NCI-H510A (cell line): ENCODE data around the gene SPDEF.

Experiments
- DNase-seq: peaks from one replicate; lab custom pipeline; 2025; lab: John Stamatoyannopoulos, UW

The SPDEF gene

GRCh38 chr6:34514593-34515472 is 41.3 kb downstream of the SPDEF start:
- no peak for DNase-seq

GRCh38 chr6:34514112-34514511 is 42.0 kb downstream of the SPDEF start:
- no peak for DNase-seq

DNA sequence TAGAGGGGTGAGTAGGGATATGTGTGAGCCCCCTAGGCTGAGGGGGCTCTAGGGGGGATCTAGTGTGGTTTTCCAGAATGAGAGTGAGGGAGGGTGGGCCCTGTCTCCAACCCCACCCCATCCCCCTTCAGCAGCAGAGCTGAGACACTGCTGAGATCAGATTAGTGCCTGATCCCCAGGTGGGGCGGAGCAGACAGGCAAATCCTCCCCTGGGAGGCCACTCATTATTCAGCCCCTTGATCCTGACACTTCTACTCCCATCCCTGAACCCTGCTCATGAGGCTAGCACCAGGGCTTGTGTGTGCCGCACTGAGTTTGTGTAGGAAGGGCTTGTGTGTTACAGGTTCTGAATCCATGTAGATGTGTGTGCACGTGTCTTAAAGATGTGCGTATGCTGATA is 42.5 kb downstream of the SPDEF start:
- DNase-seq: no peak

DNA sequence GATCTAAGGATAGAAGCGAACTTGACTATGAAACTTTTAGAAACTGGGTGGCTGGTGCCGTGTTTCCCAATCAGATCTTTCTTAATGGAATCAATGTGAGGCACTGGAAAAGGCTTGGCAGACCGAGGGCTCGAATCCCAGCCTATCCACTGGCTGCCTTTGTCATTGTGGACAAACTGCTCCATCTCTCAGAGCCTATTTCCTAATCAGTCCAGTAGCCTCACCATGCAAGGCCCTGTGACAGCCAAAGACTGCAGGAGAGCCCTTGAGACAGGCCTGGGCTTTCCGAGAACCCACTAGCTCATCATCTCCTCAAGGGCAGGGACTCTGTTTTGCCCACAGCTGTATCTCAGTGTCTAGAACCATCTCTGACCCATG is 43.4 kb downstream of the SPDEF start:
- DNase-seq: no peak

DNA sequence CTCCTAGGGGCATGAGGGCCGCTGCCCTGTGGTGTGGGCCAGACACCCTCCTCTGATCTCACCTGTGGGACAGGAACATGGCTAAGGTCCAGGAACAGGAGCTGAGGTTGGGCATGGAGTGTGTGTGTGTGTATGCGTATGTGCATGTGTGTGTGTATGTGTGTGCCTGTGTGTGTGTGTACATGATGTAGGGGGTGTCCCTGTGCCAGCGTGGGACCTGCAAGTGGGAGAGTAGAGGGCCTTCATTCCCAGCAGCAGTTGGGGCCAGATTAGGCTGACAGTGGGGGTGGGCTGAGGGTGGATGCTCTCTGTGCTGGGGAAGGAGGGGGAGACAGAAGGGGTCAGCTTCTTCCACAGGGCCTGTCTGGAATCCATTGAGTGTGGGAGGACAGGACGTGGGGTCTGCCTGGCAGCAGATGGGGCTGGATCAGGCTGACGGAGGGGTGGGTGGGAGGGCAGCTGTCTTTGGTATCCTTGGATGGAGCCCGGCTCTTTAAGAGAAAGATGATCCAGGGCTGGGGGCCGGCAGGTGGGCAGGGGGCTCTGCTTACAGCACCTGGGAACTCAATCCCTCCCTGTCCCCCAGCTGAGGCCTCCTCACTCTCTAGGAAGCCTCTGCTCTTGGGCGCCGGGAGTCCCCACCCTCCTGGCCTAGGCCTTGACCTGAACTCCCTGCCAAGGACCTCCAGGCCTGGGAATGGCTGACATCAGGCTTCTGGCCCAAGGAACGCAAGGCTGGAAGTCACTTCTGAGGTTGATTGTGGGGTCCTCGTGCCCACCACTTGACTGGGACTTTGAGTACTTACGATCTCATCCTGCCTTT is 44.0 kb downstream of the SPDEF start:
- DNase-seq: no peak

GRCh38 chr6:34511214-34511914 is 44.8 kb downstream of the SPDEF start:
- no peak for DNase-seq

- DNase-seq: no peak
Measured at GRCh38 chr6:34510299-34510698, 45.8 kb downstream of the SPDEF start.

DNA sequence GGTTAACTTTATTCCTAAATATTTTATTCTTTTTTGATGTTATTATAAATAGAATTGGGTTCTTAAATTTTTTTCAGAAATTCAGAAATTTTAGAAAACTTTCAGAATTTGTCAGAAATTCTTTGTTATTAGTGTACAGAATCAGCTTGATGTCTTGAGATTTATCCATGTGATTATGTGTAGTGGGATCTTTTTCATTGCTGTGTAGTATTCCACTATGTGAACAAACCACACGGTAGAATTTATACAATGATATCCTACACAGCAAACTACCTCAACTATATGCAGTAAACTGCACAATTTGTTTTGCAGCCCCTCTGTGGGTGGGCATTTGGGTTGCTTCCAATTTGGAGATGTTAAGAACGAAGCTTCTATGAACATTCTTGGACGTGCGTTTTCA is 46.3 kb downstream of the SPDEF start:
- DNase-seq: no peak

DNA sequence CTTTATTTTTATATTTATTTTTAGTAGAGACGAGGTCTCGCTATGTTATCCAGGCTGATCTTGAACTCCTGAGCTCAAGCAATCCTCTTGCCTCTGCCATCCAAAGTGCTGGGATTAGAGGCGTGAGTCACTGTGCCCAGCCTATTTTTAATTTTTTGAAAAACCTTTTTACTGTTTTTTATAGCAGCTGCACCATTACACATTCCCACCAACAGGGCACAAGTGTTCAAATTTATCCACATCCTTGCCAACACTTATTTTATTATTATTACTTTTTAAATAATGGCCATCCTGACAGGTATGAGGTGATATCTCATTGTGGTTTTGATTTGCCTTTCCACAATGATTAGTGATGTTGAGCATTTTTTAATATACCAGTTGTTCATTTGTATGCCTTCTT is 47.7 kb downstream of the SPDEF start:
- DNase-seq: no peak

GRCh38 chr6:34506718-34507117 is 49.4 kb downstream of the SPDEF start:
- DNase-seq: no peak

DNA sequence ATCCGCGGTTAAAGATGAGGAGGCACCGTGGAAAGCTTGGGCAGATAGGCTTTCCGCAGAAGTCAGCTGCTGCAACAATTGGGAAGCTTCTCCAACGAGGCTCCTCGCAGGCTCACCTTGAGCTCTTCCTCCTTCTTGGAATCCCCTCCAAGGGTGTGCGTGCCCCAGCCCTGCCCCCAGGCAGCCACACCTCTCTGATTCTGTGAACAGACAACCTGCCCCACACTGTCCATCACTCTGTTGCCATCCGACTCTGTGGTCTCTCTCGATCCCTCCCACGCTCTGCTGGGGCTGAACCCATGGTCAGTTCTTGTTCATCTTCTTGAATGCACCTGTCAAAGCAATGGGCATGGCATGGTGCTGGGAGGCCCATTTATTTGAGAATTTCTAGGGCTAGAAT is 58.7 kb downstream of the SPDEF start:
- no peak for DNase-seq

DNA sequence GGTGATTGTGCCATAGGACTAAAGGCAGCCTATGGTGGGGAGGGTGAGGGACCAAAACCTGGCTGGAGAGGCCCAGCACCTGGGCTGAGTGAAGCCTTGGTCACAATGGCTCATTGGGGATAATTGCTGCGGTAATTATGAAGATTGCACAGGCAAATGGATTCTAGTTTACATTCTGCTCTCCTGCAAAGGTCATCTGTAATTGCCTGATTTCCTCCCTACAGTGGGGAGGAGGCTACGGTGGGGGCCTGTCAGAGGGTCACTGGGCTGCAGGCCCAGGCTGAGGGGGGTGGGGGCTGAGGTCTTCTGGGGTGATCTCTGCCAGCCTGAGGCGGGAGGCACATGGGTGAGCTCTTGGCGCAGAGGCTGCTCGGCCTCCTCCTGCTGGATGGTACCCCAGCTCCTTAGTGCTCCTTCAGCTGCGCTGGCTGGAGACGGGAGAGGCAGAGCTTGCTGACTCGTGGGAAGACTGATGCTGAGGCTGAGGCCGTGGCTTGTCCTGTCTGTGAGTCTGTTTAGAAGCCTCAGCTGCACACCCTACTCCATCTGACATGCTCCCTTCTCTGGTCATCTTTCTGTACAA is 59.9 kb downstream of the SPDEF start:
- no peak for DNase-seq

- DNase-seq: no peak
Measured at GRCh38 chr6:34494973-34495372, 61.2 kb downstream of the SPDEF start.

- no peak for DNase-seq
Measured at GRCh38 chr6:34493344-34493743, 62.8 kb downstream of the SPDEF start.

DNA sequence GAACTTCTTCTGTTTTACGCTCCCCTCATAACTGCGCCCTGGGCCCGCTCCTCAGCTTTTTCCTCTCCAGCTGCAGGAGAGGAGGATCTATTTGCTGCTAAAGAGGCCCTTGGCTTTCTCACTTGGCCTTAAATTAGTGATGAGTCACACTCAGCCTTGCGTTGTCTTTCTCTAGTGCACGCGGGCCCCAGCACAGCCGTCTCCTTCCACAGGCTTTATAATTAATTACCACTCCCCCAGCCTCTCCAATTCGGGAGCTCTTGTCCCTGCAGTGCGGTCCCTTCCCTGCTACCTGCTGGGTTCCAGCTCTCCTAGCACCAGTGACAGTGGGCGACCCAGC is 65.1 kb downstream of the SPDEF start:
- peak; percentile 56 for DNase-seq

GRCh38 chr6:34490390-34491090 is 65.6 kb downstream of the SPDEF start:
- DNase-seq: peak; percentile 43

DNA sequence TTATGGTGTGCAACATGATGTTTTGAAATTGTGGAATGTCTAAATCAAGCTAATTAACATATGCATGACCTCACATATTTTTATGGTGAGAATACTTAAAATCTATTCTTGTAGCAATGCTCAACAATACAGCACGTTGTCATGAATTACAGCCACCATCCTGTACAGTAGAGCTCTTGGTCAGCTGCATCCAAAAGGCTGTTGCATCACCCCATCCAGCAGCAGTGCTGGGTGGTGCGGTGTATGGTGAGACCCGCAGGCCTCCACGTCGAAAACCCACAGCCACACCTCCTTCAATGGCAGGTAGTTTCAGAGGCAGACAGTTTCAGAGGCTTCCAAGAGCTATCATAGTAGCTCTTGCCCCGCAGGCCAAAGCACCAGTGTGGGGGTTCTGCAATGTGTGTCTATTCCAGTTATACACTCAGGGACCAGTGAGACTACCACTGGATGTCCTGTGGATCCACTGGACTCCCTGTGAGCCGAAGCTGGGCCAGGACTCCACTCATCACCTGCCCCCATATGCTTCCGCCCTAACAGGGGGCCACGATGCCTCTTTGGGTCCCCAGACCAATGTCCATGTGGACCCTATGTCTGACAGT is 66.8 kb downstream of the SPDEF start:
- no peak for DNase-seq
